ENCODE data around the gene HBE1.
"Not testable (repeated sequence)": the region's sequence is repeated elsewhere in the genome, so short reads cannot be mapped to it uniquely, and the experiment has no call there.

HBE1 gene

DNA sequence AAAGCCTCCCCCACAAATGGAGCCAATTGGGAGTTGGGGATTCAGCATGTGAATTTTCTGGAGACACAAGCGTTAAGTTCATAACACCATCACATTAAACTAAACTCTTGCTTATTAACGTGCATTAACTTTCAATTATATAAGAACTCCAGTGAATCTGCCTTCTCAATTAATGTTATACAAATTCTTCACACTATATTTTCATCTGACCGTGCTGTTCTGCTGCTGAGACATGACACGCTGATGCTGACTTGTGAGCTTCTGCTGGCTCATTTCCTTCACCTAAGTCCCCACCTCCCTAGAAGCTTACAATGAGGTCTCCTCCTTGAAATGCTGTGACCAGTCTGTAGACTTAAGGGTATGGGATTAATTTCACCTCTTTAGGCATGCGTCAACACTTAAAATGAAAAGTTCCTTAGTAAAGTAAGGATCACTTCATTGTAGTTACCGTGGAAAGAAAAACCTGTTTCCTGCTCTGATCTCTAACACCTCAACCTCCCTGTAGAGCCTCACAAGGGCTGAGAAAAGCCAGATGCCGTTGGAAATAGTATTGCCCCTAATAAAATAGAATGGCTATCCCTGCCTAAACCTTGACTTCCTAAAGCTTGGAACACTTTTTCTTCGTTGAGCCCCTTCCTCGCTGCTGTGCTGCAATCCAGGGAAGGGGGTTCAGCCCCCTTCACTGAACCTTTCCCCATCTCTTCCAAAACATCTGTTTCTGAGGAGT is 17.4 kb downstream of the HBE1 start:
- DNase-seq, result no peak

DNA sequence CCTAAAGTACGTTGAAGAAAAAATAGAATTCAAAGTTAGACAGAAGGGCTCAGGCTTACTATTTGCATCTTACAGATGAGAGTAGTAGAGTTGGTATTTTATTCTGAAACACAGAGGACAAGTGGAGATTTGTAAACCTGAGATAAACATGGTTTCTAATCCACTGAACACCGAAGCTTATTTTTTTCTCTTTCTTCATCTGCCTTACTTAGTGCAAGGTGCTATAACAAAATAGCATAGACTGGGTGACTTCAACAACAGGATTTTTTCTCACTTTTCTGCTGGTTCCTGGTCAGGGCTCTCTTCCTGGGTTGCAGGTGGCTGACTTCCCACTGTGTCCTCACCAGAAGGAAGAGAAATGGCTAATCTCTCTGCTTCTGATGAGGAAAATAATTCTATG is 18.0 kb downstream of the HBE1 start:
- DNase-seq, result no peak

- no peak for DNase-seq
Observed at GRCh38 chr11:5250543-5251204, 19.1 kb downstream of the HBE1 start.

- DNase-seq, result not testable (repeated sequence)
Observed at GRCh38 chr11:5249807-5250396, 19.8 kb downstream of the HBE1 start, which contains the start of gene HBG1. TSS of gene HBG1 (minus strand) at chr11:5249857. CDS start at chr11:5249804, 53 bp downstream.

- DNase-seq, result not testable (repeated sequence)
Observed at GRCh38 chr11:5248498-5248897, 21.2 kb downstream of the HBE1 start.

DNA sequence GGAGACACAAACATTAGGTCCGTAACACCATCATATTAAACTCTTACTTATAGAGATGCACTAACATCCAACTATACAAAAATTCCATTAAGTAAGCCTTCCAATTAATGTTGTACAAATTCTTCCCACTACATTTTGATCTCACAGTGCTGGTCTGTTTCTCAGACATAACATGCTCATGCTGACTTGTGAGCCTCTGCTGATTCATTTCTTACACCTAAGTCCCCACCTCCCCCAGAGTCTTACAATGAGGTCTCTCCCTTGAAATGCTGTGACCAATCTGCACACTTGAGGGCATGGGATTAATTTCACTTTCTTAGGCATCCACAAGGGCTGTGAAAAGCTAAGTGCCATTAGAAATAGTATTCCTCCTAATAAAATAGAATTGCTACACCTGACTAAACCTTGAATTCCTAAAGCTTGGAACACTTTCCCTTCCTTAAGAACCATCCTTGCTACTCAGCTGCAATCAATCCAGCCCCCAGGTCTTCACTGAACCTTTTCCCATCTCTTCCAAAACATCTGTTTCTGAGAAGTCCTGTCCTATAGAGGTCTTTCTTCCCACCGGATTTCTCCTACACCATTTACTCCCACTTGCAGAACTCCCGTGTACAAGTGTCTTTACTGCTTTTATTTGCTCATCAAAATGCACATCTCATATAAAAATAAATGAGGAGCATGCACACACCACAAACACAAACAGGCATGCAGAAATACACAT is 22.1 kb downstream of the HBE1 start:
- DNase-seq, result no peak

DNA sequence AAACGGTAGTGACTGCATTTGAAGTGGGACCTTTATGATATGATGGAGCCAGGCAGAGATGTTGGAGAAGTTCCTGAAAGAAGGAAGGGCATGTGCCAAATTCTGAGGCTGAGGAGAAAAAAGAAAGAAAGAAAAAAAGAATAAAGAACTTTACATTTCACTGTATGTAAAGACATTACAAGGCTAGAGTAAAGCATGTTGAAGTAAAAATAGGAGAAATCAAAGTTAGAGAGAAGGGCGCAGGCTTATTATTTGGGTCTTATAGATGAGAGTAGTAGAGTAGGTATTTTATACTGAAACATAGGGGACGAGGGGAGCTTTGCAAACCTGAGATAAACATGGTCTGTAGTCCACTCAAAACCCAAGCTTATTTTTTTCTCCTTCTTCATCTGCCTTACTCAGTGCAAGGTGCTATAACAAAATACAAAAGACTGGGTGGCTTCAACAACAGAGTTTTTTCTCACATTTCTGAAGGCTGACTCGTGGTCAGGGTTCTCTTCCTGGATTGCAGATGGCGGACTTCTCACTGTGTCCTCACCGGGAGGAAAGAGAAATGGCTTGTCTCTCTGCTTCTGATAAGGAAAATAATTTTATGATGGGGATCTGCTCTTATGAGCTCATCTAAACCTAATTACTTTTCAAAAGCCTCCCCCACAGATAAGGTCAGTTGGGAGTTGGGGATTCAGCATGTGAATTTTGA is 22.8 kb downstream of the HBE1 start:
- no peak for DNase-seq

GRCh38 chr11:5245155-5245554 is 24.6 kb downstream of the HBE1 start:
- no peak for DNase-seq

DNA sequence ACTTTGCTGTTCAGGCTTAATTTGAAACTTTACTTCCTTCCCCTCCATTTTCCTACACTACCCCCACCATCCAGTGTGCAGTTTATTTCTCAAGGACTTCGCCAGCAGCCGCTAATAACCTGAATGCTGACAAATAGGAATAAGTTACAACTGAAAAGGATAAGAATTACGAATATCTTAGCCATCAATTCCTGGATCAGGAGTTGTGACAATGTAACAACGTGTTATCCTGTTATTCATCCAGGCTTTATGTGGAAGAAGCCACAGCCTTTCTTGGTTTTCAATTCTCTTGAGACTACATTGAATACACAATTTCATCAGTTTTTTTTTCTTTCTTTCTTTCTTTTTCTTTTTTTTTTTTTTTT is 25.9 kb downstream of the HBE1 start:
- no peak for DNase-seq

- no peak for DNase-seq
Observed at GRCh38 chr11:5242933-5243815, 26.6 kb downstream of the HBE1 start.

GRCh38 chr11:5242208-5242607 is 27.5 kb downstream of the HBE1 start:
- no peak for DNase-seq

DNA sequence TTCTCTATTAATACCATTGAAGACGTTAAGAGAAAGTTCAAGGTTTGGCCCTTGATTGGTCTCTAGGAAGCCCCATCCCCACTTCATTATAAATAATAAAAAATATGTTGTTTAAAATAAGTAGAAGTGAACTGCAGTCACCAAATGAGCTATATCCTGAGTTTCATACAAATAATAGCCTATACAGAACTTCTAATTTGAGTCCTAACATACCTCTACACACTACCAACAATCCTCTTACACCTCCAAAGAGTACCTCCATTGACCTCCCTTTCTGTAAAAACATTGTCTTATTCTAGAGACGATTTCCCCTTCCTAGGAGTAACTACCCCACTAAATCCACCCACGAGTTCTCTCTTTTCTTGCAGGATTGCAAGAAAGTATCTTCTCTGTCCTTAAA is 28.3 kb downstream of the HBE1 start:
- no peak for DNase-seq

GRCh38 chr11:5240458-5240857 is 29.3 kb downstream of the HBE1 start:
- no peak for DNase-seq

- DNase-seq, result no peak
Observed at GRCh38 chr11:5240056-5240455, 29.7 kb downstream of the HBE1 start.

DNA sequence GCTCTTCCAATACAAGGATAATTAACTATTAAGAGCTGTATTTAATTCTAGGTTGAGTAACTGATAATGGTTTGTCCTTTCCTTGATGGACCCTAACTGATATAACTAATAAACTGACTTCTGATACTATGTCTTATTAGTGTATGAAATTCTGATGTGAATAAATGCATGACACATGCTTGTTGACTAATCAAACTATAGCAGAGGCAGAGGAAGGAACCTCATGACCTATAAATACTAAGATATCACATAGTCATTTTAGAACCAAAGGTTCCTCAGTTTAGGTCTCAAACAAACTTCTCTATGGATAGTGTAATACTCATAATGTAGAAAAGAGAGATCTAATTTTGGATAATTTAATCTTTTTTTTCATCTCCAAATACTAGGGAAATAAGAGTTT is 30.7 kb downstream of the HBE1 start:
- no peak for DNase-seq

DNA sequence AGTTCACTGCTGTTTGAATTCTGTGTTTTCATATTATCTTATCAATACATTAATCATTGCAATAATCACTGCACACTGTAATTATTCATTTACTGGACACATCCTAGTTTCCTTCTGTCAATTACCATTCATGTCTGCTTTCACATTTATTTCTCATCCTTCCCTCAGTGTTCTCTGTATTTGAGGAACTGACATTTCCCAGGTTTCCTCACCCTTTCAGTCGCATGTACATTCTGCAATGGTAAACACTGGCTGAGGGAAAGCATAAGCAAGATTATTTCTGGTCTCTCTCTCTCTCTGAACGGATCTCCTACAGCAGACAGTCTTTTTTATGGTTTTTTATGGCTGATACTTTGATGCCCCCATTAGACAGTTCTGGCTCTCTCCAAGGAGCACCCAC is 31.3 kb downstream of the HBE1 start:
- DNase-seq, result no peak

GRCh38 chr11:5237420-5237819 is 32.3 kb downstream of the HBE1 start:
- no peak for DNase-seq

GRCh38 chr11:5235364-5236095 is 34.2 kb downstream of the HBE1 start:
- no peak for DNase-seq

DNA sequence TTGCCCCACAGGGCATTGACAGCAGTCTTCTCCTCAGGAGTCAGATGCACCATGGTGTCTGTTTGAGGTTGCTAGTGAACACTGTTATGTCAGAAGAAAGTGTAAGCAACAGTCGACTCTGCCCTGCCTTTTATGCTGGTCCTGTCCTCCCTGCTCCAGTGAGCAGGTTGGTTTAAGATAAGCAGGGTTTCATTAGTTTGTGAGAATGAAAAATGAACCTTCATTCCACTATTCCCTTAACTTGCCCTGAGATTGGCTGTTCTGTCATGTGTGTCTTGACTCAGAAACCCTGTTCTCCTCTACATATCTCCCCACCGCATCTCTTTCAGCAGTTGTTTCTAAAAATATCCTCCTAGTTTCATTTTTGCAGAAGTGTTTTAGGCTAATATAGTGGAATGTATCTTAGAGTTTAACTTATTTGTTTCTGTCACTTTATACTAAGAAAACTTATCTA is 35.3 kb downstream of the HBE1 start, which contains the start of gene HBD:
TSS of gene HBD (minus strand) at position 103 of the 454 bp plus-strand sequence. CDS start at position 53, 50 bp downstream.
- DNase-seq, result no peak

DNA sequence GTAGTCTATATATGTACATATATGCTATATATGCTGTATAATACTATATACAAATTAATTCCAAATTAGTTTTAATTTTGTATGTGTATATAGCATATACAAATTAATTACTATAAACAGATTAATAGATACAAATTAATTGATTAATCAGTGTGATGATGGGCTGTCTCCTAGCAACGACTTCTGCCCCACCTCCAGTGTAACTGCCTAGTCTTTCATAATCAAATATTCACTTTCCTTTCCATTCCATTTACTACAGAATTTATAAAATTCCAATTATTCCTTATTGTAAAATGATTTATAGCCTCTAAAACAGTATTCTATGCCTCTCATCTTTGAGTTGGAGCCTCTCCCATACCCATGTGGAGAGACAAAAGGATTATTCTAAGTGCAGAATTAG is 36.4 kb downstream of the HBE1 start:
- no peak for DNase-seq

DNA sequence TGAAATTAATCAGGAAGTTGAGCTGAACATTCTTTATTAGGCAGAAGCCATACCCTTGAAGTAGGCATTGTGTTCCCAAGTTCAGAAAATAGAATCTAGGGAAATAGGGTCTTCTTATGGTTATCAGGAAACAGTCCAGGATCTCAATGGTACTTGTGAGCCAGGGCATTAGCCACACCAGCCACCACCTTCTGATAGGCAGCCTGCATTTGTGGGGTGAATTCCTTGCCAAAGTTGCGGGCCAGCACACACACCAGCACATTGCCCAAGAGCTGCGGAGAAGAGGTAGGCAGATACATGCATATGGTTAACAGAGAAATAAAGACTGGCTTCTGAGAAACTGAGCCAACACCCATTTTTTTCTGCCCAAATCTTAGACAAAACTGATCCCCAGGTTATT is 36.9 kb downstream of the HBE1 start:
- DNase-seq, result no peak
